ENCODE results near the gene HSPA12A.
A peak's percentile ranks its signal among the peaks of the same experiment; 100 is the strongest.

Gene HSPA12A, protein sequence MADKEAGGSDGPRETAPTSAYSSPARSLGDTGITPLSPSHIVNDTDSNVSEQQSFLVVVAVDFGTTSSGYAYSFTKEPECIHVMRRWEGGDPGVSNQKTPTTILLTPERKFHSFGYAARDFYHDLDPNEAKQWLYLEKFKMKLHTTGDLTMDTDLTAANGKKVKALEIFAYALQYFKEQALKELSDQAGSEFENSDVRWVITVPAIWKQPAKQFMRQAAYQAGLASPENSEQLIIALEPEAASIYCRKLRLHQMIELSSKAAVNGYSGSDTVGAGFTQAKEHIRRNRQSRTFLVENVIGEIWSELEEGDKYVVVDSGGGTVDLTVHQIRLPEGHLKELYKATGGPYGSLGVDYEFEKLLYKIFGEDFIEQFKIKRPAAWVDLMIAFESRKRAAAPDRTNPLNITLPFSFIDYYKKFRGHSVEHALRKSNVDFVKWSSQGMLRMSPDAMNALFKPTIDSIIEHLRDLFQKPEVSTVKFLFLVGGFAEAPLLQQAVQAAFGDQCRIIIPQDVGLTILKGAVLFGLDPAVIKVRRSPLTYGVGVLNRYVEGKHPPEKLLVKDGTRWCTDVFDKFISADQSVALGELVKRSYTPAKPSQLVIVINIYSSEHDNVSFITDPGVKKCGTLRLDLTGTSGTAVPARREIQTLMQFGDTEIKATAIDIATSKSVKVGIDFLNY

DNA sequence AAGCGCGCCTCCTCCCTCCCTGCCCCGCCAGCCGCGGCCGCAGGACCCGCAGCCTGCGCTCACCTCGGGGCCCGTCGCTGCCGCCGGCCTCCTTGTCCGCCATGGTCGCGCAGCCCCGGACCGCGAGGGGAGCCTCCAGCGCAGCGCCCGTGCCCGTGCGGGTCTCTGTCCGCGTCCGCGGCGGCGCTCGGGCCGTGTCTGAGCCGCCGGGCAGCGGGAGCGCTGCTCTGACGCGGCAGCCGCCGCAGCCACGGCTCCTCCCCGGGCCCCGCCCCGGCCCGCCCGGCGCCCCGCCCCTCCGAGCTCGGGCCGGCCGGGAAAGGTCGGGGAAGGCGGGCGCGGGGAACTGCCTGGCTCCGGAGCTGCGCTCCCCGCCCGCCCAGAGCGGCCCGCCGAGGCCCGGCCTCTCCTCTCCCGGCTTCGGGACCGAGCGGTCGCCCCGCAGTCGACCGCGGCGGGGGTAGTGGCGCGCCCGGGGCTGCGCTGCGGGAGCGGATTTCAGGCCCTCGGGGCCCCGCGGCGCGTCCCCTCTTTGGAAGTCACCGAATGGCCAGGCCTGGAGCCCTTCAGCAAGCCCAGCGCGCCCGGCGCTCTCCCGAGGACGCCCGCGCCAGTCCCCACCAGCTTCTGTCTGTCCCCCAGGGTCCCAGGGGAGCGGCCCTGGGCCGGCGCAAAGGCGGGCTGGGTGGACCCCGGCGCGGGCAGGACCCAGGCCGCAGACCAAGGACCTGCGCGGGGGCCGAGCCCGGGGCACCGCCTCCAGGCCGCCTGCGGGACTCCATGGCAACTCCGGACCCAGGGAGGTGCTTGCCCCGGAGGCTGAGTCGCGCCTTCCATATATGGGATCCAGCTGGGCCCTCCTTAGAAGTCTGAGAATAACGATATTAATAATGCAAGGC is at the start of gene HSPA12A:
TSS of gene HSPA12A (minus strand) at position 200 of the 899 bp plus-strand sequence. CDS start at position 103, 97 bp downstream.
- DNase-seq (ENCODE audit: low spot score) = peak; percentile 83

DNA sequence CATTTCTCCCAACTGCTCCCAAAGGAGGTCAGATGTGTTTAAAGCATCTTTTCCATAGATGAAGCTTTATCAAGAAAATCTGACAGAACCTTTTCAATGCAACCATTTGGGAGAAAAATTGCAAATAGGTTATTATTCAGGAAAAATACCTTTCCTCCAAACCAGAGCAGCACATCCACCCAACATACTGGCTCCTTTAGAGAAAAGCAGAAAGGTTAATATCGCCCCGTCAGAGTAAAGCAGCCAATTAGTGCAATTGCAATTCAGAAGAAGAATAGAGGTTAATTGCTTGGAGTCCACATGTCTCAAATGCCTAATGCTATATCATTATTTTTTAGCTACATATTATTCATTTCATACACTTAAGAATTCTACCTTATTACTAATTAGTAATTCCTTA is 48.9 kb upstream of the HSPA12A start:
- DNase-seq (ENCODE audit: low spot score) = no peak

DNA sequence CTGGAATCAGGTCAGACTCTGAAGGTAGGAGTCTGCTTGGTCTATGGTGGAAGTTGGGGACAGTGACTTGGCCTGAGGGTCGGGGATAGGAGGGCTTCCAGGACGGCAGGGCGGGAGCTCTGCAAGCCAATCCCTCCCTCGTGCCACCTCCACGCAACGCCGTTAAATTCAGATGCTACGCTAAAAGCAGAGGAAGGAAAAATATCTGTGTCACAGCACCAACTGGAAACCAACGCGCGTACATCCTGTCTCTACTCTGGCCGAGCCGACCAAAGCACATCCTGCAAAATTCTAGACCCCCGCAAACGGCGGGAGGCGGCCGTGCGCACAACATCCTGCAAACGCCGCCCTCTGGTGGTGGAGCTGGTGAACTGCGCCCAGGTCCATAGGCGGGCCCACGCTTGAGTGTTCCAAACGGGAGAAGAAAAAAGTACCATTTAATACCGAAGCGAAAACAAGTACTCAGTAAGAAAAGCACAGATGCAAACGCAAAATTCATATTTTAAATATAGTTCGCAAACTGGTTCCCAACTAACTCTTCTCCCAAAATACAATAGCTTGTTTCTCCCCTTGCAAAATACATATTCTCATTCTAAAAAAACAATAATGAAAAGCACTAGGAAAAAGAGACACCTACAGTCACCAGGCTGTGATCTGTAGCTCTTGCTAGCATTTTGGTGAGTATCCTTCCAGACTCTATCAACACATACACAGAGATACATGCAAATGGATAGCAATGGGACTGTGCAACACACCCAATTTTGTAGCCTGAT is 45.7 kb upstream of the HSPA12A start:
- DNase-seq (ENCODE audit: low spot score) = peak; percentile 66

DNA sequence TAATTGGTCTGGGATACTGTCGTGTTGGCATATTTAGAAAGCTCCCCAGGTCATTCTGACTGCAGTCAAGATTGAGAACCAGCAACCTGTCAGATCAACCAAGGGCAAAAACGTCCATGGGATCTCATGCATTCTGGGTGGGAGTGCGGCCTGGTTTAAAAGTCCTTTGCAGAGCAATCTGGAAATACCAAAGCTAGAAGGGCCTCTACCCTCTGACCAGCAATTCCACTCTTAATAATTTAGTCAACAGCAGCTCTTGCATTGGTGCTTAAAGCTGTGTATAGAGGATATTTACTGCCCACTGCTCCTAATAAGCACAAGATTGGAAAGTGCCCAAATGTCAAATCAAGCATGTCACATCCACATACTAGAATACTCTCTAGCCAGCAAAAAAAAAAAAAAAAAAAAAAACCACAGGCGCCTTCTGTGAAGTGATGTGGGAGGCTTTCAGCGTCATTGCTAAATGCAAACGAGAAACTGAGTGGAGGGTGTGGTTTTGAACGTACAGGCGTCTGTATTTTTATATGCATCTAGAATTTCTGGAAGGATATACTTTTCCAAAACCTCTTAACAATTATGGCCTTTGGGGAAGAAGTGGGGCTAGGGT is 44.8 kb upstream of the HSPA12A start:
- DNase-seq (ENCODE audit: low spot score) = no peak

DNA sequence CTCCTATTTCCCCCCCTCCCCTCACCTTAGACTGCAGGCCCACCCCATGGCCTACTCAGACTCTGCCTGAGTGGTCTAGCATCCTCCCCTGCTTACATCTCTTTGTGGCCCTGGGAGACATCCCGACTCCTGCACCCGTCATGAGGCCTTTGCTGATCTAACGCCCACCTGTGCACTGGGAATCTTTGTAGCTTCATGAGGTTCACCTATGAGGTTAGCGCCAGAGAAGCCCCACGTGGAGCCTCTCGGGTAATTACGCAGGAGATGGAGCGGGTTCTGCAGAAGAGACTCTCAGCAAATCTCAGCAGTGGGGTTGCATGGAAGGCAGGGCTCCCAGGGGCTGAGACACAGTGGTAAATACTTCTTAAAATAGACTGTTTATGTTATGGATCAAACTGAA is 43.5 kb upstream of the HSPA12A start:
- DNase-seq (ENCODE audit: low spot score) = no peak

DNA sequence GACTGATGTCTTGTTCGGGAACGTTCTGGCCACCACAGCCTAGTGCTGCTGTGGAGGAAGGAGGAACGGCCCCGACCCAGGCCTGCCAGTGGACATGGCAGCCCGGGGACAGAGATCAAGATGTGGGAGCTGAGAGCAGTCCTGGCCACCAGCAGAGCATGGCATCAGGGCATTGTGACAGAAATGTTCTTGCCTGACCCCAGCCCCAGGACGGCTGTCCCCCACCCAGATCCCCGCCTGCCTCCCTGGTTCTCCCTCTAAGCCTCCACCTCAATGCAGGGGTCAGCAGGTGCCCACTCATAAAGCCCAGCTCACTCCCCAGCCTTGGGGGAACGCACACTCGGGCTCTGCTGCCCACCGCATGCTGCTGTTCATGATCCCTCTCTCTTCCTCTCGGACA is 42.9 kb upstream of the HSPA12A start:
- DNase-seq (ENCODE audit: low spot score) = no peak

DNA sequence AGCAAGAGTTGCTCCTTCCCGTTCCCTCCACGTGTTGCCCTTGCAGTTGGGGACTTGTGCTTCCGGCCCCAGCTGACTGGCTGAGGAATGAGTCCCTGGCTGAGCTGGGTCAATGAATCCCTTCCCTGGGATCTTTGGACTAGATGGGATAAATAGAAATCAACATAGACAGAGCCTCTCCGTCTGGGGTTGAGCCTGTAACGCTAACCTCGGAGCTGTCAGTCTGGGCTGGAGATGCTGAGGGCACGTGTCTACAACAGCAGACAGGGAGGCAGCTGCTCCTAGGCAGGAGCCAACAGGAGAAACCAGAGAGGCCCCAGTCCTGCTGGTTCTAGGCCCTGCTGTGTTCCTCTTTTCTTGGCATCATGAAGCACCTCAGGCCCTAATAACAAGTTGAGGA is 42.3 kb upstream of the HSPA12A start:
- no peak for DNase-seq (ENCODE audit: low spot score)

DNA sequence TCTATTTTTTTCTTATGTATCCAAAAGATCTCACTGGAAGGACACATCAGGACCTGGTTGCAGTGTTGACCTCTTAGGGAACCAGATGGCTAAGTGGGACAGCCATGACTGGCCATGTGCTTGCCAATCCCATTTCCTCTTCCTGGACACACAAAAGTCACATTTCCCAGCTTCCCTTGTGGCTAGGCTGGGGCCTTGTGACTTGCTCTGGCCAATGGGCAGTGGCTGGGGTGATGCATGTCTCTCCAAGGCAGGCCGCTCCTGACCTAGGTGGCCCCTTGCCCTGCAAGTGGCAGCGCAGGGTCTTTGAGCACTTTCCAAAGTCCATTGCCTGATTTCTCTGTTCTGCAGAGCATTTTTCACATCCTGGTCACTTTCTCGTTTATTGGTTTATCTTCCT is 41.7 kb upstream of the HSPA12A start:
- no peak for DNase-seq (ENCODE audit: low spot score)

DNA sequence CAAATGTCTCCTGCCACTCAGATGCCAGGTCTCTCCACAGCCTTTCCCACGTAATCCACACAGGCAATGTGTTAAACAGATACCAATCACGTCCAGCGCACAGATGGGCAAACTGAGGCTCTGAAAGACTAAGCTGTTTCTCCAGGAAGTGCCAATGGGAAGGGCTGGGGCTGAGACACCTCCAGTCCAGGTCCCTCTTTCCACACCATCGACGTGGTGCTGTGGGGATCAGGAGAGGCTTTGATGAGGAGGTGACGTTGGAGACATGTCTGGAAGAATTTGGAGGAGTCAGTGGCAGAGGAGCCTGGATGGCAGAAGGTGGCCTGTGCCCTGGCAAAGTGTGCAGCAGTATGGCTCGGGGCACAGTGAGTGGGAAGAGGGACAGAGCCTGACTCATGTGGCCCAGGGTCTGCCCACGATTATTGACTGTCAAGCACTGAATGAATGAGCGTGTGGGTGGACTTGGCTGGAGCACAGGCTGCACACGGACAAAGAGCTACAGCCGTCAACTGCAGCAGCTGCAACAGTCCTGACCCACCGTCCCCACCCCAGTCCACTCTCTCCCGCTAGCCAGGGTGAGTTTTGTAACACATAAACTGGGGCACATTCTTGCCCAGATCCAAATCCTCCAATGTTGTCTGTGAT is 40.8 kb upstream of the HSPA12A start:
- no peak for DNase-seq (ENCODE audit: low spot score)

DNA sequence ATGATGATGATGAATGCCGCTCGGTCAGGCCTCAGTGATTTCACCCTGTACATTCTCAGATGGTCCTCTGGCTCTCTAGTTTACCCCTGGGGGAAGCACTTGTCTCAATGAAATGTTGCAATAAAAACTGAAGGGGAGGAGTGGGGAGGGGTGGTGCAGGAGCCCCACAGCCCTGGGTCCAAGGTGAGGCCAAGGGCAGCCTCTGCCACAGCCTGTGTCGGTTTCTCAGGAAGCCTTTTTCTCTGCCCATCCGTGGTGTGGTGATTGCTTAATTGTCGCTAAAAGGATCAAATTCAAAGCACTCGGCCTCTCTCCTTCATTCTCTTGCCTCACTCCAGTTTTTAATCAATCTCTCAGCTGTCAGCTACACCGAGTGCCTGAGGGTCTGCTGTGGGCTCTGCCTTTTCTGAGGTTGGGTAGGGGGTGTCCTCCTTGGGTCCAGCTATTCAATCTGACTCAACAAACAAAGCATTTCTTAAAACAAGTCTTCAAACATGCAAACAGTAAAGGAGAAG is 39.1 kb upstream of the HSPA12A start:
- DNase-seq (ENCODE audit: low spot score) = no peak

DNA sequence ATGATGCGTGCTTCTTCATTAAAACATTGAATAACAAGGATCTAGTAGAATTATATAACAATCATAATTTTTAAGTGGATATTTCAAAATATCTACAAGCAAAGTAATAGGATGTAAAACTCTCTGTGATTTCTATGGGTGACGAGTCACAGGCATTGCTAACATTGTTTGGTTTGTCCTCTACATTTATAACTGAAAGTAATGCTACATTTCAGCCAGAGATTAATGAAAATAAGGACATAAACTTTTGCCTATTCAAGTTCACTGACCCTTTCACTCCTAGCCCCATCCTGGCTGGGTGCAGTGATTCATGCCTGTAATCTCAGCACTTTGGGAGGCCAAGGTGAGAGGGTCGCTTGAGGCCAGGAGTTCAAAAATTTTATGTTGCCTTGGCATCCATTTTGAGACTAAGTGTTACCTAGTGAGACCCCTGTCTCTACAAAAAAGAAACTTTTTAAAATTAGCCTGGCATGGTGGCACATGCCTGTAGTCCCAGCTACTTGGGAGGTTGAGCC is 38.4 kb upstream of the HSPA12A start:
- no peak for DNase-seq (ENCODE audit: low spot score)

DNA sequence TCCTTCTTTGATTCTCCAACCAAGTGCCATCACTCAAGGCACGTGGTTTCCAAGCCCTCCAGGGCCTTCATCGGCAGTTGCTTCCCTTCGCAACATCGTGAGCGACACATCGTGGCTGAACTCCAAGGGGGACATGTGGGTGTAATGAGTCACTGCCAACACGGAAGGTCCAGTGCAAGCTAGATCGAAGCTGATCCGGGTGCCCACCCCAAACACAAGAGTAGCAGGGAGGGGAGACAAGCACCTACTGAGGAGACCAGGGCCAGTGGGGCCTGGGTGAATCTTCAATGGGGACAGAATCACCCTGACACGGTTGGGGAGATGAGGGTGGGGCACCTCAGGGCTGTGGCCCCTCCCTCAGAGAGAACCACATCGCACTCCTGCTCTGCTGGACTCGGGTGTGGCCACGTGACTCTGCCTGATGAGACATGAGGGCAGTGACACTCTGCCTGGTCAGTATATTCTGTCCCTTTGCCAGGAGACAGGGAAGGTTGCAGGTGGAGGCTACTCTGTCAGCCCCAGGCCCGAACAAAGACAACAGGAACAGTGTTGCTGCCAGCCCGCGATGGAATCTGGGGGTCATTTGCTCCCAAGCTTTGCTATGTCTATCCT is 36.8 kb upstream of the HSPA12A start:
- no peak for DNase-seq (ENCODE audit: low spot score)

DNA sequence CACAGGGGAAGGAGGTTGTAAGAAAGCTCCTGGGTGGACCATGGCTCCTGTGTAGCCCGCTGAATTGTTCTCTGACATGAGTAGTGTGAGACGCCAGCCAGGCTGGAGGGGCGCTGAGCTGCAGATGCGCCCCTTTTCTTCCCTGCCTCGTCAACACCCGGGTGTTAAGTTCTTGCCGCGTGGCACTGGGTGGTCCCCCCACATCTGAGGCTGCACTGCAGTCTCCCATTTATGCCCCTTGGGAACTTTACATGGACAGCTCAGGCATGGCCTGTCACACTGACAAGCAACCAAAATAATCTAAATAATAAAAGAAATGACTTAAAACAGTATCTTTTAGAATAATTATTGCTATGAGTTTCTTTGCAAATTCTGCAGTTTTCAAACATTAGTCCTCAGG is 34.6 kb upstream of the HSPA12A start:
- no peak for DNase-seq (ENCODE audit: low spot score)

DNA sequence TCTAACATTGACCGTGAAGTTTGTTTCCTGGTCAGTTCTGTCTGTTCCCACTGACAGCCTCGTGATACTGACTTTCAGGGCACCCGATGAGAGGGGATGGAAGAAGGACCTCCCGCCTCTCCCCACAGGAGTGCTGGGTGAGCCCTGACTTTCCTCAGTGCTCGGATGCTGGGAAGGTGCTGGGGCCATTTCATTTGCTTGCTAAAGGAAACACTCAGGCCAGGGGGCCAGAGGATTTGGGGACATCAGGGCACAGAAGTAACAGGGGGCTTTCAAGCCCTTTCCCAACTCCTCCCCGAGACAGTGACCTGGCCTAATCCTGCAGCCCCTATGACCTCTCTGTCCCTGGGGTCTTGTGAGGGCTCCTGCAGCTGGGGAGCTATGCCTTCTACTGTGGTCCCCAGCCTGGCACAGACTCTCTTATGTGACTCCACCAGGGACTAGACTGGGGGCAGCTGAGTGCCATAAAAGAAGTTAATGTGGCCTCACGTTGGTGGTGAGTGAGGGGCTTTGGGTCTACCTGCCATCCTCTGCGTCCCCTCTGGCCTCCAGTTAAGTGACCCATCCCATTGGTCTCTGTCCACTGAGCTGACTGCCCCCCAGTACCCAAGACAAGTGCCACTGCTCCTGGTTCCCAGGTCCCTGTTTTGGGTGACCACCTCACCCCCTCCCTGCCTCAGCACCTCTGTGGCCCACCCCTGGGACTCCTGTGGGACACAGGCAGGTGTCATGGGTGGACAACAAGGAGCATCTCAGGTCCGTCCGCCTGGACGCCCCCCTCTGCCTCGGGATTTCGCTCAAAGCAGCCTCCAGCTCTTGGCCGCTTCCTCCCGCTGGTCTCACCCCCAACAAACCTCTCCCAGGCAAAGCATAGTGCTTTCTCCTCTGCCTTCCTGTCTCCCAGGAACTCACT is 33.4 kb upstream of the HSPA12A start:
- no peak for DNase-seq (ENCODE audit: low spot score)

DNA sequence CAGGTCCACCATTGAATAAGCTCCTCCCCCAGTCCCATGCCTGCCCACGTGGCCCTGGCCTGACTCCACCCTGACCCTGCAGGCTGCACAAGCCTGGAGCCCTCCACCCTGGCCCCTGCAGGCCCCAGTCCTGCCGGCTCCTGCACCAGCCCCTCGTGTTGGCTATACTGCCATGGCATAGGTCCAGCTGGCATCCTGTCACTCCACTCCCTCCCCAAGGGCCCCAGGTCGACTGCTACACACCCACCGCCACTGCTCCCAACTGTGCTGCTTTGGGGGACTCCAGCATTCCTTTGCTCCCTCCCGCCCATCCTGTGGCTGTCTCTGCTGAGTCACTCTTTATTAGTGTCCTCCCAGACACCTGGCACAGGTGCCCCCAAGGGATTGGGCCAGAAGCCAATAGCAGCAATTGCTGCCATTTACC is 32.4 kb upstream of the HSPA12A start:
- no peak for DNase-seq (ENCODE audit: low spot score)

DNA sequence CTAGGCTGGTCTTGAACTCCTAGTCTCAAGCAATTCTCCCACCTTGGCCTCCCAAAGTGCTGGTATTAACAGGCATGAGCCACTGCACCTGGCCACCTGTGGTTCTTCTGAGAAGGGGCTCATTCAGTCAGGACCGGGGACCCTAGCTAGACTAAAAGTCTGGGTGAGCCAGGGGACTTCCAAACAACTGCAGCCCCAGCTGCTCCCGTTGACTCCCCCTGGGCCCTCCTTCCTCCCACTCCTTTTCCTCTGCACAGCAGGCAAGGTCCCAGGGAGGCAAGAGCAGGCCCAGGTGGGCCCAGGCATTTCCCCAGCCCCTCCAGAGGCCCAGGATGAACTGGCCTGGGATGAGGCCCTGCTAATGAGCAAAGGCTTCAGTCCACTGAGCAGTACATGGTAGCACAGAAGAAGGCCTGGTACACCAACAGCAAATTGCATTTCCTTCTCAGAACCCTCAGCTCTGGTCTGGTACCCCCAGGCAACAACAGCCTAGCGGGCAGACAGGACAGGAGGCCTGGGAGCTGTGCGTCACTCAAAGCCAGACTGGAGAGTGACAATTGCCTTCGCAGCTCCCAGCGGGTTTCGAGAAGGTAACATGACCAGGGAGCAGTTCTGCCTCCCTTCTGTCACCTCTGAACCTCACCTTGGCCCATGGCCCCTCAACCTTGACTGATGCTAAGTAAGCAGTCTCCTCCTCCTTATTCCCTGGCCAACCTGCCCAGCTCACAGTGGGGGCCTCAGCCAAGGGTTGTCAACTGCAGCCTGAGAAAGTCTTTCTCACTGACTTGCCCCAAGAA is 30.7 kb upstream of the HSPA12A start:
- DNase-seq (ENCODE audit: low spot score) = no peak

DNA sequence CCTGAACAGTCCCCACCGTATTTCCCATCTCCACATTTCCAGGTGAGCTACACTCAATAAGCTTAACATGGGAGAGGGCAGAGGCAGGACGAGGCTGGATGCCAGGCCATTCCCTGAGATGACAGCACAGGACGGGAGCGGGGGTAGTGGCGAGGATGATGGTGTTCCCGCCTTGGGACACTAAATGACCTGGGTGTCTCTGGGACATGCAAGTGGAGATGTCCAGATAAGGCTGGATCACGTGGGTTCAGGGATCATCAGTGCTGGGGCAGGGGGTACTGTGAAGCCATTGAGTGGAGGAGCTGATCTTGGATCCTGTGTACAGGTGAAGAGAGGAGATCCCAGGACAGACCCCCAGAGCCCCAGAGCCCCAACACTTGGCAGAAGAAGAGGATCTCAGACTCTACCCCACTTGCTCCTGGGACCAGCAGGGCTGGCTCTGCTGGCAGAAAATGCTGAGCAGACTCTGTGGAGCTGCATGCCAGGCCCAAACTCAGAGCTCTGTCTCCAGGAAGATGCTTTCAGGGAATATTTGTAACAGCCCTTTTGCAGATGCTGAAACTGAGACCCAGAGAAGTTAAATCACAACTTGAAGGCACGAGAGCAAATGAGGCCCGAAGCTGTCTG is 29.7 kb upstream of the HSPA12A start:
- no peak for DNase-seq (ENCODE audit: low spot score)
